ENCODE results near the gene SEC24C. TPM values are rescaled to one million over a fixed set of nuclear protein-coding genes. Genes with fewer than 3 reads are reported as not detected.
"Not testable (repeated sequence)": the region's sequence is repeated elsewhere in the genome, so short reads cannot be mapped to it uniquely, and the experiment has no call there.

Gene SEC24C, protein sequence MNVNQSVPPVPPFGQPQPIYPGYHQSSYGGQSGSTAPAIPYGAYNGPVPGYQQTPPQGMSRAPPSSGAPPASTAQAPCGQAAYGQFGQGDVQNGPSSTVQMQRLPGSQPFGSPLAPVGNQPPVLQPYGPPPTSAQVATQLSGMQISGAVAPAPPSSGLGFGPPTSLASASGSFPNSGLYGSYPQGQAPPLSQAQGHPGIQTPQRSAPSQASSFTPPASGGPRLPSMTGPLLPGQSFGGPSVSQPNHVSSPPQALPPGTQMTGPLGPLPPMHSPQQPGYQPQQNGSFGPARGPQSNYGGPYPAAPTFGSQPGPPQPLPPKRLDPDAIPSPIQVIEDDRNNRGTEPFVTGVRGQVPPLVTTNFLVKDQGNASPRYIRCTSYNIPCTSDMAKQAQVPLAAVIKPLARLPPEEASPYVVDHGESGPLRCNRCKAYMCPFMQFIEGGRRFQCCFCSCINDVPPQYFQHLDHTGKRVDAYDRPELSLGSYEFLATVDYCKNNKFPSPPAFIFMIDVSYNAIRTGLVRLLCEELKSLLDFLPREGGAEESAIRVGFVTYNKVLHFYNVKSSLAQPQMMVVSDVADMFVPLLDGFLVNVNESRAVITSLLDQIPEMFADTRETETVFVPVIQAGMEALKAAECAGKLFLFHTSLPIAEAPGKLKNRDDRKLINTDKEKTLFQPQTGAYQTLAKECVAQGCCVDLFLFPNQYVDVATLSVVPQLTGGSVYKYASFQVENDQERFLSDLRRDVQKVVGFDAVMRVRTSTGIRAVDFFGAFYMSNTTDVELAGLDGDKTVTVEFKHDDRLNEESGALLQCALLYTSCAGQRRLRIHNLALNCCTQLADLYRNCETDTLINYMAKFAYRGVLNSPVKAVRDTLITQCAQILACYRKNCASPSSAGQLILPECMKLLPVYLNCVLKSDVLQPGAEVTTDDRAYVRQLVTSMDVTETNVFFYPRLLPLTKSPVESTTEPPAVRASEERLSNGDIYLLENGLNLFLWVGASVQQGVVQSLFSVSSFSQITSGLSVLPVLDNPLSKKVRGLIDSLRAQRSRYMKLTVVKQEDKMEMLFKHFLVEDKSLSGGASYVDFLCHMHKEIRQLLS
- total RNA-seq (2021; ENCODE audit: unreplicated experiment) (113 TPM), Bru-seq, nascent RNA (percentile 85 among the genes with signal in this experiment), BruChase-seq, experiment 1, labeled RNA remaining after a 2-hour chase (percentile 92 among the genes with signal in this experiment), BruChase-seq, experiment 2, labeled RNA remaining after a 6-hour chase (percentile 97 among the genes with signal in this experiment)
- polyA plus RNA-seq (2012; ENCODE audit: insufficient read length), result 95.8 TPM
- long read RNA-seq, full-length matches to known transcripts, result 27 of 526 reads
- long read RNA-seq, partial matches to known transcripts, result 424 of 526 reads
- long read RNA-seq, other reads (novel, unspliced or antisense), result 75 of 526 reads

DNA sequence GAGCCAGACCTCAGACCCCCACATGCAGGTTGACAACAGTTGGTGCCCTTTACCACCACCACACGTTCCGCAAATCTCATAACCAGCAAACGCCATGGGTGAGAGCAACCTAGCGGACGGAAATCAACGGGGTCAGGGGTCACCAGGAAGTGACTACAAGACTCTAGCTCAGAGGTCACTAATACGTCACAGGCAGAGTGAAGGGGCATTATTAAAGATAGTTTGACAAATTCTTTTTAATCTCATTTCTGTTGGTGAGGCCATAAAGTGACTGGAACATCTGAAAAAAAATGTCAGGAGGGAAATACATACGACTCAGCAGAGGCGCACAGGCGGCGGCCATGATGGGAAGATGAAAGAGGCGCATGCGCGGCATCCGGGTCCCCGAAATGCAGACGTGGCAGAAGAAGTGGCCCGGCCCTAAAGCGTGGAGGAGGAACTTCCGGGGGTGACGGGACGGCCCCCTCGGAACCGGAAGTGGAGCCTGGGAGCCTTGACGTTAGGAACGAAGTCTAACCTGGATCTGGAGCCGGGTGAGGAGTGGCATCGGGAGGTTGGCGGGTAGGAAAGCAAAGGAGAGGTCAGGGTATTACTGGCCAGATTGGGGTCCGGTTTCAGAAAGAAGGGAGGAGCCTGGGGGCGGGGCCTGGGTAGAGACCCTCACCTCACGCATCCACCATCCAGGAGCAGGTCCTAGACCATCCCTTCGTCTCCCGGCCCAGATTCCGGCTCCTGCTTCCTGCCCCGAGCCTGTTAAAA lies at the start of gene SEC24C:
TSS of gene SEC24C (plus strand) at position 468 of the 759 bp plus-strand sequence. CDS start 2,461 bp downstream, outside the sequence.
- in situ Hi-C loops (cut with HindIII; ENCODE audit: low pct_unique_long_range_greater_than_20kb, low sequenced_read_pairs), result no loop called here

DNA sequence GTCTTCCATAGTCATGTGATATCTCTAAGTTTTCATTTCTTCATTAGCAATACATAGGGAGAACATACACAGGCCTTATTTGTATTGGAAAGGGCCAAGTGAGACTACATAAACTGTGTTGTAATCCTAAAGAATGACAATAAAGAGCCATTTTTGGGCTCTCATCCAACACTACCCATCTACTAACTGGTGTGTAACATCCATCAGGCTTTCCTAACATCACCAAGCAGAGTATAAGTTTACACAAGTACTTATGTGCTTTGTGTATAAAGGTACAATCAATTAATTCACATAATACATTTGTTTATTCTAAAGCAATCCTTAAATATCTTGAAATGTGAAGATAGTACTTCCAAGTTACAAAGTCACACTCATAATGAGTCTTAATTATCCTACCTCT lies 48.9 kb upstream of the SEC24C start:
- H3K27ac ChIP-seq (ENCODE audit: low read length); H3K36me3 ChIP-seq (ENCODE audit: control insufficient read depth, insufficient read depth, low read length); ATAC-seq; BruUV-seq (replicated peaks); POLR2A ChIA-PET; CTCF ChIA-PET; DNase-seq (ENCODE audit: low read depth, low spot score); H3K4me3 ChIP-seq (ENCODE audit: low read depth in 2 of 2, low read length in 2 of 2); intact Hi-C loops (cut with micrococcal nuclease; ENCODE audit: unreplicated experiment); H3K9me3 ChIP-seq (ENCODE audit: control insufficient read depth, insufficient read depth, low read depth, low read length); H3K4me1 ChIP-seq (ENCODE audit: control insufficient read depth, insufficient read depth, low read length); in situ Hi-C loops (cut with HindIII; ENCODE audit: low pct_unique_long_range_greater_than_20kb, low sequenced_read_pairs); H3K27me3 ChIP-seq (ENCODE audit: control insufficient read depth, insufficient read depth, low read length): not testable (repeated sequence)

More for the DNA sequence above, at the start of gene SEC24C:
- peak; percentile 92 for DNase-seq (ENCODE audit: low read depth, low spot score)
- peak; percentile 98 for ATAC-seq
- Histone ChIP-seq H3K36me3 (ENCODE audit: control insufficient read depth, insufficient read depth, low read length) (peaks cover 8% of the 10 kb centered on the region), H3K27me3 (ENCODE audit: control insufficient read depth, insufficient read depth, low read length) (no peaks in the 10 kb centered on the region), H3K4me3 (ENCODE audit: low read depth in 2 of 2, low read length in 2 of 2) (peak within 1 kb of the TSS; percentile 91 to 97), H3K4me1 (ENCODE audit: control insufficient read depth, insufficient read depth, low read length) (peaks cover 23% of the 10 kb centered on the region), H3K27ac (ENCODE audit: low read length) (peak within 1 kb of the TSS; percentile 100), H3K9me3 (ENCODE audit: control insufficient read depth, insufficient read depth, low read depth, low read length) (no peaks in the 10 kb centered on the region)
- no TSS peak for BruUV-seq (replicated peaks)
- TF ChIP-seq POLR2AphosphoS5 (IDR thresholded peaks at IDR 0.05; ENCODE audit: low read depth, low read length) (peak; percentile 87), TCF7L2 (IDR thresholded peaks at IDR 0.05; ENCODE audit: low read depth, low read length) (peak; percentile 99), SIN3A (IDR thresholded peaks at IDR 0.05; ENCODE audit: borderline replicate concordance, insufficient read depth, low read depth, low read length) (peak; percentile 82; the same call in 1 of the 2 replicates)
- TF ChIP-seq, protein P1, sequence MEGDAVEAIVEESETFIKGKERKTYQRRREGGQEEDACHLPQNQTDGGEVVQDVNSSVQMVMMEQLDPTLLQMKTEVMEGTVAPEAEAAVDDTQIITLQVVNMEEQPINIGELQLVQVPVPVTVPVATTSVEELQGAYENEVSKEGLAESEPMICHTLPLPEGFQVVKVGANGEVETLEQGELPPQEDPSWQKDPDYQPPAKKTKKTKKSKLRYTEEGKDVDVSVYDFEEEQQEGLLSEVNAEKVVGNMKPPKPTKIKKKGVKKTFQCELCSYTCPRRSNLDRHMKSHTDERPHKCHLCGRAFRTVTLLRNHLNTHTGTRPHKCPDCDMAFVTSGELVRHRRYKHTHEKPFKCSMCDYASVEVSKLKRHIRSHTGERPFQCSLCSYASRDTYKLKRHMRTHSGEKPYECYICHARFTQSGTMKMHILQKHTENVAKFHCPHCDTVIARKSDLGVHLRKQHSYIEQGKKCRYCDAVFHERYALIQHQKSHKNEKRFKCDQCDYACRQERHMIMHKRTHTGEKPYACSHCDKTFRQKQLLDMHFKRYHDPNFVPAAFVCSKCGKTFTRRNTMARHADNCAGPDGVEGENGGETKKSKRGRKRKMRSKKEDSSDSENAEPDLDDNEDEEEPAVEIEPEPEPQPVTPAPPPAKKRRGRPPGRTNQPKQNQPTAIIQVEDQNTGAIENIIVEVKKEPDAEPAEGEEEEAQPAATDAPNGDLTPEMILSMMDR (IDR thresholded peaks at IDR 0.05), result no peak
- TF ChIP-seq, protein P2, sequence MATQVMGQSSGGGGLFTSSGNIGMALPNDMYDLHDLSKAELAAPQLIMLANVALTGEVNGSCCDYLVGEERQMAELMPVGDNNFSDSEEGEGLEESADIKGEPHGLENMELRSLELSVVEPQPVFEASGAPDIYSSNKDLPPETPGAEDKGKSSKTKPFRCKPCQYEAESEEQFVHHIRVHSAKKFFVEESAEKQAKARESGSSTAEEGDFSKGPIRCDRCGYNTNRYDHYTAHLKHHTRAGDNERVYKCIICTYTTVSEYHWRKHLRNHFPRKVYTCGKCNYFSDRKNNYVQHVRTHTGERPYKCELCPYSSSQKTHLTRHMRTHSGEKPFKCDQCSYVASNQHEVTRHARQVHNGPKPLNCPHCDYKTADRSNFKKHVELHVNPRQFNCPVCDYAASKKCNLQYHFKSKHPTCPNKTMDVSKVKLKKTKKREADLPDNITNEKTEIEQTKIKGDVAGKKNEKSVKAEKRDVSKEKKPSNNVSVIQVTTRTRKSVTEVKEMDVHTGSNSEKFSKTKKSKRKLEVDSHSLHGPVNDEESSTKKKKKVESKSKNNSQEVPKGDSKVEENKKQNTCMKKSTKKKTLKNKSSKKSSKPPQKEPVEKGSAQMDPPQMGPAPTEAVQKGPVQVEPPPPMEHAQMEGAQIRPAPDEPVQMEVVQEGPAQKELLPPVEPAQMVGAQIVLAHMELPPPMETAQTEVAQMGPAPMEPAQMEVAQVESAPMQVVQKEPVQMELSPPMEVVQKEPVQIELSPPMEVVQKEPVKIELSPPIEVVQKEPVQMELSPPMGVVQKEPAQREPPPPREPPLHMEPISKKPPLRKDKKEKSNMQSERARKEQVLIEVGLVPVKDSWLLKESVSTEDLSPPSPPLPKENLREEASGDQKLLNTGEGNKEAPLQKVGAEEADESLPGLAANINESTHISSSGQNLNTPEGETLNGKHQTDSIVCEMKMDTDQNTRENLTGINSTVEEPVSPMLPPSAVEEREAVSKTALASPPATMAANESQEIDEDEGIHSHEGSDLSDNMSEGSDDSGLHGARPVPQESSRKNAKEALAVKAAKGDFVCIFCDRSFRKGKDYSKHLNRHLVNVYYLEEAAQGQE (IDR thresholded peaks at IDR 0.05; ENCODE audit: insufficient read depth in 1 of 2, low read depth in 2 of 2, low read length in 1 of 2), result no peak; a peak in 1 of 4 replicates
- ChIA-PET POLR2A (interaction anchor here (0.6 to 1.1 kb wide), 4 partner anchors 10 to 325 kb away, joined by 3 read pairs; no protein-coding TSS in a partner anchor), CTCF (interaction anchor here (0.7 kb wide), 1 partner anchor 26 kb away, joined by 3 read pairs; no protein-coding TSS in a partner anchor)
- intact Hi-C loops (cut with micrococcal nuclease; ENCODE audit: unreplicated experiment), result no loop called here

DNA sequence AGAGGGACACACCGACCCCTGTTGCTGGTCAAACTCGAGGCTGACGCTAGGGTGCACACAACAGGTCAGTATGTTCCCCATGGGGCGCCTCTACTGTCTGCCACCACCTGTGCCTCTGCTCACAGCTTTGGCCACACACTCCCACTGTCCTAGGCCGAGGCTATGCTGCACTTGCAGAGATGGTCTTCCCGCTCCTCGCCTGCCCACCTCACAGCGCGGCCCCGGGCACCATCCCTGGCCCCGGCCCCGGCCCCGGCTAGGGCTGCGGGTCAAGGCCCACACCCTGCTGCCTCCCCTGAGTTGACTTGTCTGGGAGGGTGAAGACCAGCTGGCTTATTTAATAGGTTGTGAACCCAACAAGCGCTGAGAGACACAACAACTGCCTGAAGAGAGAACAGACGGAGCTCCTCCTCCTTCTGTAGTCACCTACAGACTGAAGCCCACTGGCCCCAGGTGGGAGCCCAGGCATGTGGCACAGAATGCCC lies 46.5 kb upstream of the SEC24C start, which contains the start of gene AGAP5:
TSS of gene AGAP5 (minus strand) at position 435 of the 485 bp plus-strand sequence. CDS start at position 81, 354 bp downstream.
- DNase-seq (ENCODE audit: low read depth, low spot score); in situ Hi-C loops (cut with HindIII; ENCODE audit: low pct_unique_long_range_greater_than_20kb, low sequenced_read_pairs); H3K4me1 ChIP-seq (ENCODE audit: control insufficient read depth, insufficient read depth, low read length); H3K27me3 ChIP-seq (ENCODE audit: control insufficient read depth, insufficient read depth, low read length); intact Hi-C loops (cut with micrococcal nuclease; ENCODE audit: unreplicated experiment); H3K36me3 ChIP-seq (ENCODE audit: control insufficient read depth, insufficient read depth, low read length); H3K4me3 ChIP-seq (ENCODE audit: low read depth in 2 of 2, low read length in 2 of 2); H3K27ac ChIP-seq (ENCODE audit: low read length); POLR2A ChIA-PET; BruUV-seq (replicated peaks); ATAC-seq; H3K9me3 ChIP-seq (ENCODE audit: control insufficient read depth, insufficient read depth, low read depth, low read length); CTCF ChIA-PET: not testable (repeated sequence)

DNA sequence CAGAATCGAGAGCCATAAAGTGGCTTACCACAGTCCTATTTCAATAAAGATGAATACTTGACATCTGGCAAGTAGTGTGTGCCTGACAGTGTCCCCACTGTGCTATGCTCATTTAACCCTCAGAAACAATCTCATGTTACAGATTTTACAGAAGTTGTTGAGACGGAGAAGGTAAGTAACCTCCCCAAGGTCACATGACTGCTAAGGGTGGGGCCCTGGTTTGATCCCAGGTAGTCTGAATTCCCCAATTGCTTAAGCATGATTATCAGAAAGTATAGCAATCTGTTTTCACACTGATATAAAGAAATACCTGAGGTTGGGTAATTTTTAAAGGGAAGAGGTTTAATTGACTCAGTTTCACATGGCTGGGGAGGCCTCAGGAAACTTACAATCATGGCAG lies 45.4 kb upstream of the SEC24C start:
- POLR2A ChIA-PET; intact Hi-C loops (cut with micrococcal nuclease; ENCODE audit: unreplicated experiment); H3K4me1 ChIP-seq (ENCODE audit: control insufficient read depth, insufficient read depth, low read length); CTCF ChIA-PET; DNase-seq (ENCODE audit: low read depth, low spot score); H3K36me3 ChIP-seq (ENCODE audit: control insufficient read depth, insufficient read depth, low read length); H3K27me3 ChIP-seq (ENCODE audit: control insufficient read depth, insufficient read depth, low read length); H3K4me3 ChIP-seq (ENCODE audit: low read depth in 2 of 2, low read length in 2 of 2); H3K9me3 ChIP-seq (ENCODE audit: control insufficient read depth, insufficient read depth, low read depth, low read length); H3K27ac ChIP-seq (ENCODE audit: low read length); ATAC-seq; BruUV-seq (replicated peaks); in situ Hi-C loops (cut with HindIII; ENCODE audit: low pct_unique_long_range_greater_than_20kb, low sequenced_read_pairs): not testable (repeated sequence)

Measured in Panc1 (cell line).